GM18502 (cell line): ENCODE data around the gene HOMEZ.
"Not testable (repeated sequence)": the region's sequence is repeated elsewhere in the genome, so short reads cannot be mapped to it uniquely, and the experiment has no call there.

Experiments used
- ATAC-seq: cut with Tn5 transposase; IDR thresholded peaks from one replicate; pipeline ENCODE4 v1.9.1; 2021; ENCODE audit warnings: mild to moderate bottlenecking; ENCODE audit not compliant: unreplicated experiment, poor library complexity

The HOMEZ gene

GRCh38 chr14:23285530-23286019, 357 bp downstream of the HOMEZ start:
- ATAC-seq, result peak; percentile 26

- no peak for ATAC-seq
Observed at GRCh38 chr14:23284654-23285529, 1.0 kb downstream of the HOMEZ start.

GRCh38 chr14:23281247-23281646, 4.7 kb downstream of the HOMEZ start:
- no peak for ATAC-seq

GRCh38 chr14:23277928-23278327, 8.0 kb downstream of the HOMEZ start:
- ATAC-seq, result not testable (repeated sequence)

GRCh38 chr14:23277189-23277588, 8.7 kb downstream of the HOMEZ start:
- ATAC-seq, result no peak

DNA sequence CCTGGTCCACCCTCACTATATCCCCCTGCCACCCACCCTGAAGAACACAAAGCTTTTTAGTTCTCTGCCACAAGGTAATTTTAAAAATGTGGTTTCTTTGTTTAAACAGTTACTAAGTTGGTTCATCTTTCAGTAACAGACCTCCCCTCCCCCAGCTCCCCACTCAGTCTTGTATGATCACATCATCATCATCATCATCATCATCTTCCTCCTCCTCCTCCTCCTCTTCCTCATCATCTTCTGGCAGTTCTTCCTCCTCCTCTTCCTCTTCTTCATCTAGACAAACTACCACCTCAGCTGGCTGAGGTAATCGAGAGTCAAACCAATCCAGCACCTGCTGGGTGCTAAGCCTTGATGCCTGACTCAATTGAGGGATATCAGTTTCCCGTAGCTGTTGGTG, 10.5 kb downstream of the HOMEZ start:
- ATAC-seq, result no peak

DNA sequence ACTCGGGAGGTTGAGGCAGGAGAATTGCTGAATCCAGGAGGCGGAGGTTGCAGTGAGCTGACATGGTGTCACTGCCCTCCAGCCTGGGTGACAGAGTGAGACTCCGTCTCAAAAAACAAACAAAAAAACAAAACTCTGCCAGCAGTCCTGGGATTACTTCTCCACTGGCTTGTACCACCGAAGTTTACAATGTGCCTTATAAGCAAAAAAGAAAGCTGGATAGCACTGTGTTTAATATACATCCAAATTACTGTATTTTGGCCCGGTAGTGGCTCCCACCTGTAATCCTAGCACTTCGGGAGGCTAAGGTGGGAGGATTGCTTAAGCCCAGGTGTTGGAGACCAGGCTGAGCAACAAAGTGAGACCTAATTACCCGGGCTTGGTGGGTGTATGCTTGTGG, 16.7 kb downstream of the HOMEZ start:
- no peak for ATAC-seq

- not testable (repeated sequence) for ATAC-seq
Observed at GRCh38 chr14:23260849-23261248, 25.1 kb downstream of the HOMEZ start.

DNA sequence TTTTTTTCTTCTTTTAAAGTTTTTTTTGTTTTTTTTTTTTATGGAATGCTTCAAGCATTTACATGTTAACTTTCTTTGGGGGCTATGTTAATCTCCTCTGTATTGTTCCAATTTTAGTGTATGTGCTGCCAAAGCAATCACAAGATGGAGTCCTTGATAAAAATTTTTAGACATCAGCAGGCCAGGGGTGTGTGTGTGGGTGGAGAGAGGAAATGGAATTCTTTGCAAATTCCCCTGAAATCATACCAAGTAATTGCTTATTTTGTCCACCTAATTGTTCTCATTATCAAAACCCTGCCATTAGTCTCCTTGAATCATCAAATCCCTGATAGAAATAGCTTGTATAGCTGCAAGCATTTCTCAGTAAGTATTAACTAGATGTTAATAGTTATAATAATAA, 26.5 kb downstream of the HOMEZ start:
- no peak for ATAC-seq

DNA sequence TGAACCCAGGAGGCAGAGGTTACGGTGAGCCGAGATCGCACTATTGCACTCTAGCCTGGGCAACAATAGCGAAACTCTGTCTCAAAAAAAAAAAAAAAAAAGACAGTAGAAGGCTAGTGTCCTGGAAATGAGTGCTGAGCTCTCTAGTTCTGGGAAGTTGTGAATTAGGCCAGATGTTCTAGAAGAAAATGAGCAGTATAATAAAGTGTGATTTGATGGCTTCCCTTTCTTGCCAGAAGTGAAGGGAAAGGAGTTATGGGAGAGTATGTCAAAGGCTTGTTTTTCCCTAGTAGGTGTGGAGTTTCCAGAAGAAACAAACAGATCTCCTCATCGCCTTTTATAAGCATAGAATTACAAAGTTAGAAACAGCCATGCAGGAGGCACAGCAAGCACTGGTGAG, 27.7 kb downstream of the HOMEZ start:
- no peak for ATAC-seq

DNA sequence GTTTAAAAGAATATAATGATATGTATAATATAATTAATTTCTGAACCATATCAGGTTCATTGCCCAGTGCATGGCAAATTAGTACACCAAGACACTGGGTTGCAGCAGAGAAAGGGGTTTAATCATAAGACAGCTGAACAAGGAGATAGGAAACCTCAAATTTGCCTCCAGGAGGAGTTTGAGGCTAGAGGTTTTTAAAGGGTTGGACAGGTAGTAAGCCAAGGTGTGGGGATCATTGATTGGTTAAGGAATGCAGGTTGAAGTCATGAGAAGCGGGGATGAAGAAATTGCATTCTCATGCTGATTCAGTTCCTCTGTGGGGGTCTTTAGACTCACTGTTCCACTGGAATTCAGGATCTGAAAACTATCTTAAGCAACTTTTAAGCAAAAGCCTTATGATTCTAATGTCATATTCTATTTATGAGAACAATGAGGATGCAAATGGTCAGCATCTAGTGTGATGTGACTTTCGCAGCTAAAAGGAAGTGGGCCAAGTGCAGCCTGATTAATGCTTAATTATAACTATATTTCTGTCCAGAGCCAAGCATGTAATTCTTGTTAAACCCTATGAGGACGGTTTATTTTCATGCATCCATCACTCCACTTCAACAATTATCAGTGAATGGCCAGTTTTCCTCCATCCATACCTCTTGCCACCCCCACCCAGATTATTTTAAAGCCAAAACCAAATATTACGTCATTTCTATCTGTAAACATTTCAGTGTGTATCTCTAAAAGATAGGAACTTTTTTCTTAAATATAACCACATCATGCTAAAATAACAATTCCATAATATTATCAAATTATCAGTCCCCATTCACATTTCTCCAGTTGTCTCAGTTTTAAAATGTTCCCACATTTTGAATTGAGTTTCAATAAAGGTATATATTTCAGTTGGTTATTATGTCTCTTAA, 33.3 kb downstream of the HOMEZ start:
- ATAC-seq, result no peak

DNA sequence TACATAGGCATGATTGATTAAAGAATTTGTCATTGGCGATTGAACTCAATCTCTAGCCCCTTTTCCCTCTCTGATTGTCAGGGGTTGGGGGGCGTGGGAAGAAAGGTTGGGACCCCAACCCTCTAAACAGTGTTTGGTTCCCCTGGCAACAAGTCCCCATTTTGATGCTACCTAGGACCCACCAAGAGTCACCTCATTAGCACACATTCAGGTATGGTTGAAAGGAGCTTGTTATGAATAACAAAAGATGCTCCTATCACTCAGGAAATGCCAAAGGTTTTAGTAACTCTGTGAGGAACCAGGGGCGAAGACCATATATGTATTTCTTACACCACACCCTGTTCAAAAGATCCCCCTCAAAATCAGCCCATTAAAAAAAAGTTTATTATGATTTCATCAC, 33.9 kb downstream of the HOMEZ start:
- no peak for ATAC-seq

GRCh38 chr14:23249824-23250223, 36.1 kb downstream of the HOMEZ start:
- ATAC-seq, result no peak

DNA sequence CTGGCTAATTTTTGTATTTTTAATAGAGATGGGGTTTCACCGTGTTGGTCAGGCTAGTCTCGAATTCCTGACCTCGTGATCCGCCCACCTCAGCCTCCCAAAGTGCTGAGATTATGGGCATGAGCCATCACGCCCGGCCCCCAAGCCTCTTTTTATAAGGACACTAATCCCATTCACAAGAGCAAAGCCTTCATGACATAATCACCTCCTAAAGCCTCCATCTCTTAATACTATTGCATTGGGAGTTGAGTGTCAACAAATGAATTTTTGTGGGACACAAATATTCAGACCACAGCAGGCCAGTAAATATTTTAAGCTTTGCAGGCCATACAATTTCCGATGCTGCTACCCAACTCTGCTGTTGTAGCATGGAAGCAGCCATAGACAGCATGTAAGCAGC, 37.3 kb downstream of the HOMEZ start:
- ATAC-seq, result no peak

GRCh38 chr14:23245282-23245681, 40.6 kb downstream of the HOMEZ start:
- ATAC-seq, result no peak

- no peak for ATAC-seq
Observed at GRCh38 chr14:23243066-23243465, 42.9 kb downstream of the HOMEZ start.

- no peak for ATAC-seq
Observed at GRCh38 chr14:23242076-23242475, 43.9 kb downstream of the HOMEZ start.

- ATAC-seq, result not testable (repeated sequence)
Observed at GRCh38 chr14:23241061-23241715, 44.7 kb downstream of the HOMEZ start.

- no peak for ATAC-seq
Observed at GRCh38 chr14:23240661-23241060, 45.3 kb downstream of the HOMEZ start.

DNA sequence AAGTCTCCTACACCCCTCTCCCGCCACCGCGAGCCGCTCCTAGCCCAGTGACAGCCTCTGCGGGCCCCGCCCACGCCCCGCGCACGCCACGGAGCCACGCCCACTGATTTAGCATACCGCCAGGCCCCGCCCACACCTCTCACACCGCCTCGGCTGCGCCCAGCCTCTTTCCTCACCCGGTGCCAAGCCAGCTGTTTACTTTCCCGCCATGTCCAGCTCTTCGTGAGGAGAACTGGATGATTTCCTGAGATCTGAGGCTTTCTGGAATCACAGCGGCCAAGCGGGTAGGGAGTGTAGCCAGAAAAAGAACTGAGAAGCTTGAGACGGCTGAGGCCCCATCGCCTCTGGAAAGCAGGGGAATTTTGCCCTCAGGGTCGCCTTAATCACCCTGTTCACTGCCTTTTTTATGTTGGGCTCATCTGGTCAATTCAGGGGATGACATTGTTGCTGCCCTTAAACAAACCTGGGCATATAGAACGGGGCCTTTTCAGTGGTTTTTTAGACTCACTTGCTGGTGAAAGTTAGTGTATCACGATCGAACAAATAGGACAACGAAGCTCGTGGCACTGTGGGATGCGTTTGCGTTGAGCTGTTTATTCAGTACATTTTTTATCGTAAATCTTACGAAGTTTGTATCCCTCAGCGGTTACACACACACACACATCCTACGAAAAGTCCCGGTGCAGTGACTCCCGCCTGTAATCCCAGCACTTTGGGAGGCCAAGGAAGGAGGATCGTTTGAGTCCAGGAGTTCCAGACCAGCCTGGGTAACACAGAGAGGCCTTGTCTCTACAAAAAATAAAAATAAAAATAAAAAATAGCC, 47.9 kb downstream of the HOMEZ start, which contains the start of gene RNF212B:
Gene RNF212B (plus strand): TSS at position 165 of the 823 bp plus-strand sequence. CDS start 2,410 bp downstream, outside the sequence.
- peak; percentile 74 for ATAC-seq
